ENCODE data around the gene TMEM11.

The TMEM11 gene

DNA sequence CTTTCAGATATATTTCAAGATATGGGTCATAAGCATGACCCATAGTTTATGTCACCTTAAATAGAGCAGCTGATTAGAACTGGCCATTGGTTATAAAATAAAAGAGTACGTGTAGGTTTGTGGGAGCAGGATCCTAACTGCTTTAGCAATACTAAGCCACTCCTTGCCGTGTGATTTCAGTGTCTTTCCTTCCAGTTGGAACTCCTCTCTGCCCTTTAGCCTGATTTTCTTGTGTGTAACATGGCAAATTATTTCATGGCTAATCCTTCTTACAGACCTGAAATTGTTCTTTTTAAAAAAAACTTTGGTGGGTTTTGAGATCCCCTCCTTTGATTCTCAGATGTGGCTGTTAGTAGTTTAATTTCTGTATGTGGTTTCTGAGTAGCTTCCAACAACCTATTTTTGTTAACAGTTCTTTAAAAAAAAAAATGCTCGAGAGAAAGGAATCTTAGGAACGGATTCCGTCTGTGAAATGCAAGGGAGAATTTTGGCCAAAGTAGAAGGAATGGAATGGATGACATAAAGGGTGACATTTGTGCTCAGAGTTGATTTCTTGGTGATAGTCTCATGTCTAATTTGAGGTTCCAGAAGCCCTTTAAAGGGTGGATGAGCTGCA is 47.3 kb downstream of the TMEM11 start:
- no peak overlapping the region for H3K4me3 ChIP-seq (ENCODE audit: control insufficient read depth, low read depth, low read length)
- TF ChIP-seq, protein P1, sequence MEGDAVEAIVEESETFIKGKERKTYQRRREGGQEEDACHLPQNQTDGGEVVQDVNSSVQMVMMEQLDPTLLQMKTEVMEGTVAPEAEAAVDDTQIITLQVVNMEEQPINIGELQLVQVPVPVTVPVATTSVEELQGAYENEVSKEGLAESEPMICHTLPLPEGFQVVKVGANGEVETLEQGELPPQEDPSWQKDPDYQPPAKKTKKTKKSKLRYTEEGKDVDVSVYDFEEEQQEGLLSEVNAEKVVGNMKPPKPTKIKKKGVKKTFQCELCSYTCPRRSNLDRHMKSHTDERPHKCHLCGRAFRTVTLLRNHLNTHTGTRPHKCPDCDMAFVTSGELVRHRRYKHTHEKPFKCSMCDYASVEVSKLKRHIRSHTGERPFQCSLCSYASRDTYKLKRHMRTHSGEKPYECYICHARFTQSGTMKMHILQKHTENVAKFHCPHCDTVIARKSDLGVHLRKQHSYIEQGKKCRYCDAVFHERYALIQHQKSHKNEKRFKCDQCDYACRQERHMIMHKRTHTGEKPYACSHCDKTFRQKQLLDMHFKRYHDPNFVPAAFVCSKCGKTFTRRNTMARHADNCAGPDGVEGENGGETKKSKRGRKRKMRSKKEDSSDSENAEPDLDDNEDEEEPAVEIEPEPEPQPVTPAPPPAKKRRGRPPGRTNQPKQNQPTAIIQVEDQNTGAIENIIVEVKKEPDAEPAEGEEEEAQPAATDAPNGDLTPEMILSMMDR (IDR thresholded peaks at IDR 0.05; ENCODE audit: control insufficient read depth, insufficient read depth, low read depth, low read length, missing control alignments): no peak
- peak; percentile 55 for DNase-seq (ENCODE audit: low read depth)

DNA sequence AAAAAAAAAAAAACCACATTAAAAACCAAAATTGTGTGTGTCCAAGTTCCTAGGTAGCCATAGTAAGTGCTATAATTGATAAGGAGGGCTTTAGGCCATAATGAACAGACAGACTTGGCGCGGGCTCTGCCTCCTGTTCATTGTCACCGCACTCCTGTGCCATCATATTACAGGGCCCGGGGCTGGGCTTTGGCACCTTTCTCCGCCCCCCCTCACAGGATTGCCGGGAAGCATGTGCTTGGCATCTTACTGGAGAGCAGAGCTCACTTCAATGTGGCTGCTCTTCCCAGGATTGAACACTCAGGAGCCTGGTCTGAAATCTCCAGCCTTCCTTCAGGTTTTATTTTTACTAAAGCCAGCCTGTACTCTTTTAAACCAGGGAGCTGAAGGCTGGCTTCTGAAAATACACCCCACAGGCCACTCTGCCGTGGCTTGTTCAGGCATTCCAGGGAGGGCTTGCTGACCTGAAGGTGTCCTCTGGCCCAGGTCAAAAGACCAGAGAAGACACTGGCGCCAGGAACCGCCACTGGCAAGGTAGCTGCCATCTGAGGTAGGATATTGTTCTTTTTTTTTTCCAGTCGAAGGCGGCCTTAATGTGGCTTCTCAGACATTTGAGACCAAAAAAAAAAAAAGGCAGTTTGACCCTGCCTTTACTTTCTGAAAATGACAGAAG is 47.9 kb downstream of the TMEM11 start:
- TF ChIP-seq, protein P1 (IDR thresholded peaks at IDR 0.05; ENCODE audit: control insufficient read depth, insufficient read depth, low read depth, low read length, missing control alignments): no peak
- no peak overlapping the region for H3K4me3 ChIP-seq (ENCODE audit: control insufficient read depth, low read depth, low read length)
- DNase-seq (ENCODE audit: low read depth): no peak

DNA sequence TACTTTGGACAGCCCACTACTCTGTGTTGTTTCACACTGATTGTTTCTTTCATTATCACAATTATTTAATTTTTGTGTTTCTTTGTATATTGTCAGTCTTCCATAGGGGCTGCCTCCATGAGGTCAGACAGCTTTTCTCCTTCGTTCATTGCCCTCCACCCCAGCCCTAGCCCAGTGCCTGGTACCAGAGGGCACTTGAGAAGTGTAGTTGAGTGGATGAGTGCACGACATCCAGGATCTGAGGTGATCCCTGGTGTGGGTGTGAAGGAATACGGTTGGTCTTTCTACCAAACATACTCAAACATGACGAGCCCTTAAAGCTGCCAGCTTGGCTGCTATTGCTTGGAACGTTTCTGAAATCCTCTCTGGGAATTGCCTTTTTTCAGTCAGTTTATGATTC is 49.3 kb downstream of the TMEM11 start:
- TF ChIP-seq, protein P1 (IDR thresholded peaks at IDR 0.05; ENCODE audit: control insufficient read depth, insufficient read depth, low read depth, low read length, missing control alignments): no peak
- DNase-seq (ENCODE audit: low read depth): no peak

DNA sequence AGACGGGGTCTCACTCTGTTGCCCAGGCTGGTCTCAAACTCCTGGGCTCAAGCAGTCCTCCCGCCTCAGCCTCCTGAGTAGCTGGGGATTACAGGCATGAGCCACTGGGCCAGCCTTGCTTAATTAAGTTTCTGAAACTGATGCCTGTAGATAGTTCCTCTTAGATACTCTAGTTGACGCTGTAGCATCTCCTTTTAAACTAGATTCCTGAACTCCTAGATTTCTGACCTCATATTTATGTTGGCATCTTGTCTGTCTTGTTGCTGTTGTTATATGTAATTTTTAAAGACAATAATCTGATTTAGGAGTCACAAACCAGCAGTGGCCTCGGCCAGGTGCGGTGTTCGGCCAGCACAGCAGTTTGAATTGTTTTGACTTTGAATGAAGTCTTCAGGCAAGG is 49.7 kb downstream of the TMEM11 start:
- TF ChIP-seq, protein P1 (IDR thresholded peaks at IDR 0.05; ENCODE audit: control insufficient read depth, insufficient read depth, low read depth, low read length, missing control alignments): no peak
- no peak overlapping the region for H3K4me3 ChIP-seq (ENCODE audit: control insufficient read depth, low read depth, low read length)
- no peak for DNase-seq (ENCODE audit: low read depth)

More for the DNA sequence above, 49.3 kb downstream of the TMEM11 start:
- H3K4me3 ChIP-seq (ENCODE audit: control insufficient read depth, low read depth, low read length): no peak overlapping the region

DNA sequence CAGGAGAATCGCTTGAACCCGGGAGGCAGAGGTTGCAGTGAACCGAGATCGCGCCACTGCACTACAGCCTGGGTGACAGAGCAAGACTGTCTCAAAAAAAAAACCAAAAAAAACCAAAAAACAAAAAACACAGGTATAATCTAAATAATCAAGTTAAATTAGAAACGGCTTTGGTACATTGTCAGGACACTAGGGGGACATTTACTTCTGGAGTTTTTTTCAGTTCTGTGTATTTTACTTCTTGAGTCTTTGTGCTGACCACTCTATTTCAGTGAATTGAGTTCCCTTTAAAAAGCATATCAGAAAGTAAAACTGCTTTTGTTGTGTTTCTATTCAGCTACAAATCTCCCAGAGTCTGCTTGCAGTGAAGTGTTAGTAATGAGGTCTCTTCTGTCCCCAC is 50.9 kb downstream of the TMEM11 start:
- DNase-seq (ENCODE audit: low read depth): no peak
- H3K4me3 ChIP-seq (ENCODE audit: control insufficient read depth, low read depth, low read length): no peak overlapping the region
- TF ChIP-seq, protein P1 (IDR thresholded peaks at IDR 0.05; ENCODE audit: control insufficient read depth, insufficient read depth, low read depth, low read length, missing control alignments): no peak

DNA sequence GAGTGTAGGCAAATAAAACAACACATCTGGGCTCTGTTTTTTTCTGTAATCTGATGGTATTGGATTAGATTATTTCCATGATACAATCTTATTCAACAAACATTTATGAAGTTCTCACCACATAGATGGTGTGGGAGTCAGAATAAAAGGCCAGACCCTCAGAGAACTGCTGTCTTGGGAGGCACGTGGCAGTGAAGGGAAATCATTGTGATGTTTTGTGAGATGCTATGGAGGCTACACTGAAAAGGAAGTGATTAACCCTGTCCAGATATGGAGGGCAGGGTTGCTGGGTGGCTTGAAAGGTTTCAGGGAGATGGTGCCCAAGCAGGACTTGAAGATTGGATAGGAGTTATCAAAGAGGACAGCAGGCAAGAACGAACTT is 51.6 kb downstream of the TMEM11 start:
- TF ChIP-seq, protein P1 (IDR thresholded peaks at IDR 0.05; ENCODE audit: control insufficient read depth, insufficient read depth, low read depth, low read length, missing control alignments): no peak
- no peak for DNase-seq (ENCODE audit: low read depth)
- no peak overlapping the region for H3K4me3 ChIP-seq (ENCODE audit: control insufficient read depth, low read depth, low read length)
